Measurements from ENCODE around the gene ZNF687.
A peak's percentile ranks its signal among the peaks of the same experiment; 100 is the strongest.

ZNF687 gene

DNA sequence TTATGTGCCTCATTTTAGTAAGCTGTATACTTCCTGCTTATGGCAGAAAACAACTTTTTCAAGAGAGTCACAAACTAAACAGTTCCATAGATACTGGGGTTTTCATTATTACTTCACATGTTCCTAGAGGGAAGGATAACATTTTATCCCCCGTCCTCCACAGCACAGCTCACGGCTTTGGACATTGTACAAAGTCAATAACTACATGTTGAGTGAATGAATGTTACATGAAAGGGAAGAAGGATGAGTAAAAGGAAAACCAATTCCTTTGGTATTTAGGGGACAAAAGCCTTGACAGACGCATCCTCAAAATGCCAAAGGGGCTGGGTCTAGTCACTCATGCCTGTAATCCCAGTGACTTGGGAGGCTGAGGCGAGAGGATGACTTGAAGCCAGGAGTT, 30.3 kb downstream of the ZNF687 start:
- DNase-seq (ENCODE audit: low read depth, low spot score) = no peak
- H3K27ac ChIP-seq = peak overlapping the region; percentile 89

DNA sequence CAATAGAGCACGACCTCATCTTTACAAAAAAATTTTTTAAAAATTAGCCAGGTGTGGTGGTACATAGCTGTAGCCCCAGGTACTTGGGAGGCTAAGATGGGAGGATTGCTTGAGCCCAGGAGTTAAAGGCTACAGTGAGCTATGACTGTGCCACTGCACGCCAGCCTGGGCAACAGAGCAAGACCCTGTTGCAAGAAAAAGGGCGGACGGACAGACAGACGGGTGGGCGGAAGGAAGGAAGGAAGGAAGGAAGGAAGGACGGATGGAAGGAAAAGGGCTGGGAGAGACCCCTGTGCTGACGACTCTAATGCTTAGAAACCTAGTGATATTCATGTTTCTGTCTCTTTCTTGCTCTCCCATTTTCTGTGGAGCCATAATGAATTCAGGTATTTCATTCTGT, 30.7 kb downstream of the ZNF687 start:
- peak overlapping the region; percentile 89 for H3K27ac ChIP-seq
- no peak for DNase-seq (ENCODE audit: low read depth, low spot score)

DNA sequence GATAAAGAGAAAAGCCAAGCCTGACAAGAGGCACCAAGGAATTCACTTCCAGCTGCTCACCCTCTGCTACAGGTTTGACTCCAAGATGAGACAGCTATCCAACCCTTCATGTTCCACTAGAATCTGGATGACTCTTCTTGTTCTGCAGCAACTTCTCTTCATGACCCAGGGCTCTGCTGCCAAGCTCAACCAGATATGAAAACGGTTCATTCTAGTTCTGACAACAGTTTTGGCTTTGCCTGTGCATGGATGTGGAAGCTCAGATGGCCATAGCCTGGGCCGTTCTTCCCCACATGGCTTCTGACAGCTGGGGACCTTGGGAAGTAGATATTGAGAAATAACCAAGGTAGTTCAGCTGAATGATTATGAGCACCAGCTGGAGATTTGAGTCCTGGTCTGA, 31.4 kb downstream of the ZNF687 start:
- peak overlapping the region; percentile 89 for H3K27ac ChIP-seq
- DNase-seq (ENCODE audit: low read depth, low spot score) = no peak

DNA sequence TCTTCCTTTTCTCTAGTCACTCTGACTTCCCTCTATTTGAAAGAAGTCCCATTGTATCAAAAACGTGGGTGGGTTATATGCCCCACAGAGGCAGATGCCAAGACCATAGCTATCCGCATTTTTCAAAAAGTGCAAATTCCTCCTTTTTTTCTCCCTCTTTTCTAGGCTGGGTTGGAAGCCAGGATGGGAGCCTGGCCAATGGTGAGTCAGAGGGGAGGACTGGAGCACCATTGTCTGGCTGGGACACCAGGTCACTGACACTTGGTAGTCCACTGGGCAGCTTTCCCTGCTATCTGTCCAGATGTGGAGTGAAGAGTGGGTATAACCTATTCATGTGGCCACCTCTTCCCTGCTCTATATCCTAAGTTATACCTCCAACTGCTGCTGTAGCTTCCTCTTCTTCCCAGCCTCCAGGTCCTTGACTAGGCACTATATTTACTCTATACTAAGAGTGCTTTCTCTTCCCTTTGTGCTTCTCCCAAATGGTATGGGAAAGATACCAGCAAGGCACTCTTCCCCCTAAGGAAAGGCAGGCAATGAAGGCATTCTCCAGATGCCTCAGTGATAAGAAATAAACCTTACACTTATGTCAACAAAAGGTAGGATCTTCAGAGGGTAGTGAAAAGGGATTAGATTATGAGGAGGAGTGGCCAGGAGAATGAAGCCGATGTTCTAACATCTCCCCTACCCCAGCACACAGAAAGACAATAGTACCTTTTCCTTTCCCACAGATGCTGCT, 32.2 kb downstream of the ZNF687 start:
- no peak for DNase-seq (ENCODE audit: low read depth, low spot score)
- H3K27ac ChIP-seq = no peak overlapping the region

GRCh38 chr1:151315565-151316235, 33.6 kb downstream of the ZNF687 start:
- no peak for DNase-seq (ENCODE audit: low read depth, low spot score)

GRCh38 chr1:151318975-151319374, 36.9 kb downstream of the ZNF687 start:
- H3K27ac ChIP-seq = no peak overlapping the region
- no peak for DNase-seq (ENCODE audit: low read depth, low spot score)

More at GRCh38 chr1:151315565-151316235, 33.6 kb downstream of the ZNF687 start:
- H3K27ac ChIP-seq = no peak overlapping the region

GRCh38 chr1:151324390-151324930, 42.4 kb downstream of the ZNF687 start:
- H3K27ac ChIP-seq = no peak overlapping the region
- no peak for DNase-seq (ENCODE audit: low read depth, low spot score)

DNA sequence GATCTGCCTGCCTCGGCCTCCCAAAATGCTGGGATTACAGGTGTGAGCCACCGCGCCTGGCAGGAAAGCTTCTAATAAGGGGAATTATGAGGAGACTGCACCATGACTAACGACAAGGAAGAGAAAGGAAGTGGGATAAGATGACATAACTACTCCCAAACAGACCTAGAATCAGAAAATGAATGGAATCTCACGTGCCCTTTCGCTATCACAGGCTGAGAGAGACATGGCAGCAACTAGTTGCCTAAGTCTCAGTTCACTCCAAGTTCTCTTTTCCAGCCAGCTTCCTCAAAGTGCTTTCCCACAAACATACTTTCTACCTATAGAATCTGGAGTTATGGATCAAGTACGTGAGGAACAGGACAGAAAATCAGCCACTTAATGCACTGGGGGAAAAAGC, 43.1 kb downstream of the ZNF687 start:
- H3K27ac ChIP-seq = peak overlapping the region; percentile 79
- DNase-seq (ENCODE audit: low read depth, low spot score) = no peak

GRCh38 chr1:151325646-151326429, 43.7 kb downstream of the ZNF687 start:
- H3K27ac ChIP-seq = peak overlapping the region; percentile 79
- DNase-seq (ENCODE audit: low read depth, low spot score) = no peak

GRCh38 chr1:151326619-151327222, 44.6 kb downstream of the ZNF687 start:
- no peak for DNase-seq (ENCODE audit: low read depth, low spot score)

GRCh38 chr1:151327223-151327902, 45.3 kb downstream of the ZNF687 start, which contains the start of gene PI4KB:
Gene PI4KB, minus strand, starts transcription at chr1:151327416. Its CDS starts 10,935 bp downstream, at chr1:151316481.
- DNase-seq (ENCODE audit: low read depth, low spot score) = peak; percentile 86
- peak within 1 kb of the TSS; percentile 79 for H3K27ac ChIP-seq

More at GRCh38 chr1:151326619-151327222, 44.6 kb downstream of the ZNF687 start:
- H3K27ac ChIP-seq = peak overlapping the region; percentile 79

DNA sequence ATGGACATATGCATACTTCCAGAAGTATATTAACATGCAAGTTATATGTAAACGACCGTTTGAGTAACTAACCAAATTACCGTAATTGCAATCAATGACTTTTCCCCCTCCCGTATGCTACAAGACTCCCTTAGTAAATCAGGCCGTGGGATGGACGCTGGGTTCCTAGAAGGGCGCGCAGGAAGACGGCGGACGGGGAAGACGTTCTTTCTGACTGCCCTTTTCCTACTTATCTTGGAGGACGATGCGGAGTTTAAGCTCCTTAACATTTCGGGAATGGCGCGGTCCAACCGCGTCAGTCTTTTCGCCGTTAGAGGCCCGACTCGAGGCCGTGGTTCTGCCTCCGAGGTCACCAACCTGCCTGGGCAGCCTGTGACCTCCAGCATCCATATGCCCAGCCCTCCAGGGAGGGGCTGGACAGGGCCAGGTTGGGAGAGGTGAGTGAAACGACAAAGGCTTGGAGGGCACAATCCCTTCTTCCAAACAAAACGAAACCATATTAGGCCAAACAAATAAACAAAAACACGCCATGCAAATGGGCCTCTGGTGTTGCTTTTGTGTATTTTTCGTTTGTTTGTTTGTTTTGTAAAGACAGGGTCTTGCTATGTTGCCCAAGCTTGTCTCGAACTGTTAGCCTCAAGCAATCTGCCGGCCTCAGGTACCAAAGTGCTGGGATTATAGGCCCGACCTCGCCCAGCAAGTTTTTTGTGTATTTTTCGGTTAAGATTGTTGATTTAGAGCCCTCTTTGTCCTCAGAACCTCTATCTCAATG, 46.0 kb downstream of the ZNF687 start:
- DNase-seq (ENCODE audit: low read depth, low spot score) = no peak
- H3K27ac ChIP-seq = peak overlapping the region; percentile 79

GRCh38 chr1:151334822-151335221, 52.7 kb downstream of the ZNF687 start:
- H3K27ac ChIP-seq = no peak overlapping the region
- DNase-seq (ENCODE audit: low read depth, low spot score) = no peak

DNA sequence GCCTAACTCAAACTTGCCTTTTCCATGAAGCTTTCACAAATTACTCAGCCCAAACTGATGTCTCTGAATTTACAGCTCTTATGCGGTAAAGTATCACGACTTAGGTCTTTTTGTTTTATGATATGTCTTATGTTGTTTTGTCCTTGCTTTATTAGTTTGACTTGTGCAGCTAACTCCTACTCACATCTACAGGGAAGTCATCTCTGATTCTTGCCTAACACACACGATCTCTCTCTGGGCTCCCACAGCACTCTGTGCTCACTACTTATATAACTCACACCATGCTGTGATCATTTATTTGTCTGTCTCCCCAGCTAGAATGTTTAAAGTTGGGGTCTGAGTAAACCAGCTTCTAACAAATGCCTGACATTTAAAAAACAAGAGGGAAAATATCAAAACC, 54.5 kb downstream of the ZNF687 start:
- DNase-seq (ENCODE audit: low read depth, low spot score) = no peak
- no peak overlapping the region for H3K27ac ChIP-seq

DNA sequence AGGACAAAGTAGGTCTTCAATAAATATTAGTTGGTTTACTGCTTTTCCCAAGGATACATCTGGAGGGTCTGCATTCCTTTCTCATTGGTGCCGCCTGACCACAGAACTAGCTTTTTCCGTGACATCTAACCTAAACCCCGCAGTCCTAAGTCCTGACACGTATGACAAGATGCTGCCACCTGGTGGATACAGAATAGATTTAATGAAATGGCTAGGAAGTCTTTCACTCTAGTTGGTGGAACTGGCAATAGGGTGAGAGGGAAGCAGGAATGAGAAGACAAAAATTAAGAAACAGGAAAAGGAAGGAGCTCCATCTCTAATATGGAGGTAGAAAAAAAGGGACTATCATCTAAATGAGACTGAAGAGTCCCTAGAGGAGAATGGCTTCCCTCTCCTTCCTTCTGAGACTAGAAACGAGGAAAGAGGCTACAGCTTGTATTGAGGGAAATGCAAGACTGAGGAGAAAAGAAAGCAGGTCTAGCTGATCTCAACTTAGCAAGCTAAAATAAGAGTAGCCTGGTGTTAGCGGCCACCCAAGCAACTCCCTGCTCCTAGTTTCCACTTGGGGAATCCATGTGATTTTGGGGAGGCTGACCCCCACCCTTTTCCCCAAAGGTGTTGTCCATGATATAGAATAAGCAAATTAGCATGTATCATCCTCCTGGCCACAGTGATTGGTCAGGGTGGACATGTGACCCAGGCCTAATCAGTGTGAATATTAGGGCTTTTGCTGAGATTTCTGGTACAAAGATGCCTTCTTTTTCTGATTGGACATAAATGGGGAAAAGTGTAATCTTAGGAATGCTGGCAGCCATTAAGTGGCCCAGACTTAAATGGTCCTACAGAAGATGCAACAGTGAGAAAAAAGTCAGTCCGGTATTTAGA, 59.0 kb downstream of the ZNF687 start:
- DNase-seq (ENCODE audit: low read depth, low spot score) = peak; percentile 20
- peak overlapping the region; percentile 10 for H3K27ac ChIP-seq

All from epithelial cell of prostate (primary cell).